SU-DHL-6 (cell line): Measurements from ENCODE around the gene OTC.

ENCODE experiments used
- H2AFZ ChIP-seq: fragments of 200-600 bp; sonication (generic); 2 replicates; pipeline ENCODE4 v1.6.1; 2014; ENCODE audit warnings: low read depth, mild to moderate bottlenecking, moderate library complexity, mixed read lengths, antibody characterized with exemption, low read length; ENCODE audit not compliant: severe bottlenecking
- H3F3A ChIP-seq: fragments of 200-600 bp; shearing (Covaris generic); 2 replicates; pipeline ENCODE4 v1.6.0; 2016; ENCODE audit warnings: antibody characterized with exemption, mild to moderate bottlenecking; ENCODE audit not compliant: insufficient read depth
- H3K27ac ChIP-seq: fragments of 200-600 bp; sonication (generic); 2 replicates; pipeline ENCODE4 v1.5.1; 2016; ENCODE audit warnings: low read depth, mild to moderate bottlenecking, low read length, moderate library complexity, mixed read lengths
- H3K27me3 ChIP-seq: fragments of 200-600 bp; sonication (generic), shearing (Covaris generic); 2 replicates; pipeline ENCODE4 v1.6.0; 2014; ENCODE audit warnings: mild to moderate bottlenecking, low read length
- H3K36me3 ChIP-seq: fragments of 200-600 bp; sonication (generic); 2 replicates; pipeline ENCODE4 v1.6.1; 2014; ENCODE audit warnings: mild to moderate bottlenecking, low read length, mixed read lengths
- H3K4me2 ChIP-seq: fragments of 300-600, 200-600 bp; shearing (Covaris generic), sonication (generic); 2 replicates; pipeline ENCODE4 v1.6.0; 2014; ENCODE audit warnings: low read length, low read depth, mild to moderate bottlenecking; ENCODE audit not compliant: poor library complexity, severe bottlenecking
- H3K4me3 ChIP-seq: fragments of 200-600 bp; sonication (generic); 2 replicates; pipeline ENCODE4 v1.5.1; 2014; ENCODE audit warnings: antibody characterized with exemption, low read length, mild to moderate bottlenecking, mixed read lengths; ENCODE audit not compliant: insufficient read depth, poor library complexity, severe bottlenecking
- H3K79me2 ChIP-seq: fragments of 200-600 bp; sonication (generic); 2 replicates; pipeline ENCODE4 v1.6.1; 2014; ENCODE audit warnings: mild to moderate bottlenecking, low read length, moderate library complexity; ENCODE audit not compliant: insufficient read depth
- H3K9ac ChIP-seq: fragments of 200-600 bp; sonication (generic); 2 replicates; pipeline ENCODE4 v1.7.0; 2014; ENCODE audit warnings: mild to moderate bottlenecking, low read length
- H3K9me2 ChIP-seq: fragments of 200-600 bp; sonication (generic); replicated peaks from 2 replicates; pipeline ENCODE4 v1.6.1; 2014; ENCODE audit warnings: low read length; ENCODE audit not compliant: insufficient read depth
- H3K9me3 ChIP-seq: fragments of 200-600 bp; sonication (generic); 2 replicates; pipeline ENCODE4 v1.6.1; 2014; ENCODE audit warnings: low read length, mixed read lengths; ENCODE audit not compliant: insufficient read depth
- H4K20me1 ChIP-seq: fragments of 200-600 bp; sonication (generic); 2 replicates; pipeline ENCODE4 v1.6.1; 2014; ENCODE audit warnings: low read depth, mild to moderate bottlenecking, antibody characterized with exemption, low read length, moderate library complexity, mixed read lengths
- EZH2phosphoT487 ChIP-seq: fragments of 200-600 bp; sonication (generic), shearing (Covaris generic); conservative IDR thresholded peaks from 2 replicates; pipeline ENCODE4 v1.6.1; 2018; ENCODE audit warnings: mild to moderate bottlenecking, antibody characterized with exemption, low read length, moderate library complexity, mixed read lengths
- TF ChIP-seq, protein P1 (sequence below): fragments of 200-600 bp; sonication (generic); IDR thresholded peaks from one replicate; pipeline ENCODE4 v1.5.1; 2017; ENCODE audit warnings: antibody characterized with exemption, mild to moderate bottlenecking, low read length, moderate library complexity; ENCODE audit not compliant: insufficient read depth, poor library complexity, severe bottlenecking

Gene OTC

DNA sequence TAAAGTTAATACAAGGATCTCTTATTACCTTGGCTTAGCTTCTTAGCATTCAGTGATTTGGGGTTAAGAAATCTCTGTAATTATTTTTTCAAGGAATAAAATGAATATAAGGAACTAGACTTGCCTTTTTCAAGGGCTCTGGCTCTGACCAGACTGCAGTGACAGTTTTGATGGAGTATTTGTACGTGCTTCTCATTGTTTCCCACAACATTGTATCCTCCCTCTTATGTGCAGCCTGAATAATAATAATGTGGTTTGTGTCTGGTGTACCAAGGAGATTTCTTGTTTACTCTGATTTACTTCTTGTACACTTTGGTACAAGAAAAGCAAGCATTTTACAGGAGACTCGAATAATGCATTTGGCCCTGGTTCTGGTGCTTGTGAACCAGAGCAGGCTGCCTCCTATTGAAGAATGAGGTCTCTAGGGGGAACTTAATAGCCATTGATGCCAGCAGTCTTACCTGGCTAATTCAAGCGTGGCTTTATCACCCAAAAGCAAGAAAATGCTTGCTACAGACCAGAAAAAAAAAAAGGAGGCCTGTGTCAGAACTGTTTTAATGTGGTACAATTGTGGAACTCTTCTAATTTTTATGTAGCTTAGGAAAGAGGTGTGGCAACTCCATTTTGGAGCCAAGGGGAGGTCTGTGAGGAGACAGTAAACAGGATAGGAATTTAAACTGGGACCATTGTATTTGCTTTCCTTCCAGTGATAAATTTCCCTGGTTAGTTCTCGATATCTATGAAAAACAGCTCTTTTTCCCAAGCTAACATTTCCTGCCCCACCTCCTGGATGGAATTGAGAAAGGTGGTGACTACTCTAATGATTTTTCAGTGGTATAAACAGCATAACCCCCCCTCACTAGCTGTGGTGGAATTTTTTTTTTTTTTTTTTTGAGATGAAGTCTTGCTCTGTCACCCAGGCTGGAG lies 5.6 kb downstream of the OTC start:
- Histone ChIP-seq H3K9ac (no peak overlapping the region), H3K79me2 (no peaks in the 10 kb centered on the region), H4K20me1 (no peaks in the 10 kb centered on the region), H3K9me2 (no peaks in the 10 kb centered on the region), H3K27ac (no peak overlapping the region), H3K36me3 (no peaks in the 10 kb centered on the region), H3K4me2 (no peak overlapping the region), H3F3A (no peaks in the 10 kb centered on the region), H3K4me3 (no peak overlapping the region), H3K9me3 (no peaks in the 10 kb centered on the region), H2AFZ (no peak overlapping the region), H3K27me3 (no peaks in the 10 kb centered on the region)
- no peak for TF ChIP-seq EZH2phosphoT487
- TF ChIP-seq, protein P1, sequence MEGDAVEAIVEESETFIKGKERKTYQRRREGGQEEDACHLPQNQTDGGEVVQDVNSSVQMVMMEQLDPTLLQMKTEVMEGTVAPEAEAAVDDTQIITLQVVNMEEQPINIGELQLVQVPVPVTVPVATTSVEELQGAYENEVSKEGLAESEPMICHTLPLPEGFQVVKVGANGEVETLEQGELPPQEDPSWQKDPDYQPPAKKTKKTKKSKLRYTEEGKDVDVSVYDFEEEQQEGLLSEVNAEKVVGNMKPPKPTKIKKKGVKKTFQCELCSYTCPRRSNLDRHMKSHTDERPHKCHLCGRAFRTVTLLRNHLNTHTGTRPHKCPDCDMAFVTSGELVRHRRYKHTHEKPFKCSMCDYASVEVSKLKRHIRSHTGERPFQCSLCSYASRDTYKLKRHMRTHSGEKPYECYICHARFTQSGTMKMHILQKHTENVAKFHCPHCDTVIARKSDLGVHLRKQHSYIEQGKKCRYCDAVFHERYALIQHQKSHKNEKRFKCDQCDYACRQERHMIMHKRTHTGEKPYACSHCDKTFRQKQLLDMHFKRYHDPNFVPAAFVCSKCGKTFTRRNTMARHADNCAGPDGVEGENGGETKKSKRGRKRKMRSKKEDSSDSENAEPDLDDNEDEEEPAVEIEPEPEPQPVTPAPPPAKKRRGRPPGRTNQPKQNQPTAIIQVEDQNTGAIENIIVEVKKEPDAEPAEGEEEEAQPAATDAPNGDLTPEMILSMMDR, result no peak

GRCh38 chrX:38363046-38363445 lies 10.6 kb downstream of the OTC start:
- Histone ChIP-seq H3K4me3 (no peak overlapping the region), H4K20me1 (no peaks in the 10 kb centered on the region), H3F3A (no peaks in the 10 kb centered on the region), H2AFZ (no peak overlapping the region), H3K27ac (no peak overlapping the region), H3K27me3 (no peaks in the 10 kb centered on the region), H3K36me3 (no peaks in the 10 kb centered on the region), H3K9ac (no peak overlapping the region), H3K9me2 (no peaks in the 10 kb centered on the region), H3K9me3 (no peaks in the 10 kb centered on the region), H3K79me2 (no peaks in the 10 kb centered on the region), H3K4me2 (no peak overlapping the region)
- no peak for TF ChIP-seq EZH2phosphoT487
- TF ChIP-seq, protein P1, result no peak

- TF ChIP-seq, protein P1, result no peak
- TF ChIP-seq EZH2phosphoT487, result no peak
- no peak overlapping the region for H3K4me3 ChIP-seq
- H3K9ac ChIP-seq, result no peak overlapping the region
These were observed 13.6 kb downstream of the OTC start for GRCh38 chrX:38365954-38366353.

More at GRCh38 chrX:38365954-38366353, 13.6 kb downstream of the OTC start:
- Histone ChIP-seq H2AFZ (no peak overlapping the region), H3K4me2 (no peak overlapping the region), H3K79me2 (no peaks in the 10 kb centered on the region), H4K20me1 (no peaks in the 10 kb centered on the region), H3K9me3 (no peaks in the 10 kb centered on the region), H3K9me2 (no peaks in the 10 kb centered on the region), H3K27ac (no peak overlapping the region), H3K36me3 (no peaks in the 10 kb centered on the region), H3F3A (no peaks in the 10 kb centered on the region), H3K27me3 (no peaks in the 10 kb centered on the region)
